ENCODE results near the gene IL12RB2. TPM values are rescaled to one million over a fixed set of nuclear protein-coding genes. Genes with fewer than 3 reads are reported as not detected.
"Not testable (repeated sequence)": the region's sequence is repeated elsewhere in the genome, so short reads cannot be mapped to it uniquely, and the experiment has no call there.

IL12RB2 gene
- total RNA-seq, 1 donor from 2014 or later = 0.43 TPM

- DNase-seq (ENCODE audit: low spot score) (peak; percentile 98), ATAC-seq (peak; percentile 93)
These were observed 122.9 kb downstream of the IL12RB2 start, which contains the start of gene SERBP1 for GRCh38 chr1:67430358-67431155. Gene SERBP1, minus strand, starts transcription at chr1:67430402. Its CDS starts 102 bp downstream, at chr1:67430300.

- no peak for ATAC-seq
- no peak for DNase-seq (ENCODE audit: low spot score)
These were observed 123.6 kb downstream of the IL12RB2 start for GRCh38 chr1:67431156-67431765.

- no peak for DNase-seq (ENCODE audit: low spot score)
- ATAC-seq = no peak
These were observed 124.4 kb downstream of the IL12RB2 start for GRCh38 chr1:67431869-67432578.

DNA sequence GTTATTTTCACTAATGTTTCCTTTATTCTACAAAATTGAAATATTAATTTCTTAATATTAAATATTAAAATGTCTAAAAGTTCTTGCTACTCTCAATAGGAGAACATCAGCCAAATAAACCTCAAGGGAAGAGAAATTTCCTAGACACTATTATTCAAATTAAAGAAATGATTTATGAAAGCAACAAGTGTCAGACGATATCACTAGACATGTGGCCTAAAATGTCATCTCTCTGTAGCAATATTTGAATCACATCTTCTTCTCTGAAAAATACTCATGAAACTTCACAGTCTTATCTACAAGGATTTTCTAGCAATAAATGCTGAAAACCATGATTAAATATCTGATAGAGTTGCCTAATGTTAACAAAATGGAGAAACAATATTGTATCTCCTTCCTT is 125.1 kb downstream of the IL12RB2 start:
- DNase-seq (ENCODE audit: low spot score) = no peak
- ATAC-seq = no peak

- DNase-seq (ENCODE audit: low spot score) (no peak), ATAC-seq (no peak)
These were observed 126.2 kb downstream of the IL12RB2 start for GRCh38 chr1:67433837-67434236.

- DNase-seq (ENCODE audit: low spot score) = no peak
- ATAC-seq = no peak
These were observed 126.8 kb downstream of the IL12RB2 start for GRCh38 chr1:67434491-67434890.

DNA sequence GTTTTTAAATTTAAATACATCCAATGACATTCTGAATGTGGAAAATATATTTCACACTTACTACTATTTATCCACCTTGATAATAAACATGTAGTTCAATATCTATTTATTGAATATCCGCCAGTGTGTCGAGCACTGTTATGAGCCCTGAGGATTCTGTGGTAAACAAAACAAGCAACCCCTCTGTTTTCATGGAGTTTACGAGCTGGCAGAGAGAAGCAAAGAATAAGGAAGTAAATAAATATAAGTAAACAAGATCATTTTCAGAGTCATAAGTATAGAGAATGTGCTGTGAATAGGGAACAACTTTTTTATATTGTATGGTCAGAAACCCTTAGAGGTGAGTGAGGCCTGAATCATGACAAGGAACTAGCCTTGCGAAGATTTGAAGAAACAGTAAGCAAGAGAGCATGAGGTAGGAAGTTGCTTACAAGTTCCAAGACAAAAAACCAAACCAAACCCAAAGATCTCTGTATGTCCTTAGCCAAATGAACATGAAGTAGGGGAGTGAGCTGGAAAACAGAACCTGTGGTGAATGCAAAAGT is 128.9 kb downstream of the IL12RB2 start:
- DNase-seq (ENCODE audit: low spot score) = no peak
- ATAC-seq = no peak

DNA sequence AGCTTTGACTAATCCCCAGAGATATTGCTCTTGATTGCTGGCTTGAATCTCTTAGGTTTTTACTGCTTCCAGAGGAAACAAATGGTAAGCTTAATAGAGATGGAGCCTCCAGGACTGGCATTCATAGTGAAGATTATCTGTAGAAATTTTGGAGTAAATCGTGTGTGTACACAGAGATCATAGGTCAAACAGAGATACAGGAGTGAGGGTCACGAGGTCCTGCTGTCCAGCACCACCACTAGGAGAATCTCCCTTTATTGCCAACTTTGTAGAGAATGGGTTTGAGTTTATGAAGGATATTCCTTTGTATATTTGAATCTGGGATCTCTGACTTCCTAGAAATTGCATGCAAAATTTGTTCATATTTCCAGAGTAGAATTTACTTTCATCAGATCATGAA is 130.3 kb downstream of the IL12RB2 start:
- peak; percentile 41 for ATAC-seq
- no peak for DNase-seq (ENCODE audit: low spot score)

DNA sequence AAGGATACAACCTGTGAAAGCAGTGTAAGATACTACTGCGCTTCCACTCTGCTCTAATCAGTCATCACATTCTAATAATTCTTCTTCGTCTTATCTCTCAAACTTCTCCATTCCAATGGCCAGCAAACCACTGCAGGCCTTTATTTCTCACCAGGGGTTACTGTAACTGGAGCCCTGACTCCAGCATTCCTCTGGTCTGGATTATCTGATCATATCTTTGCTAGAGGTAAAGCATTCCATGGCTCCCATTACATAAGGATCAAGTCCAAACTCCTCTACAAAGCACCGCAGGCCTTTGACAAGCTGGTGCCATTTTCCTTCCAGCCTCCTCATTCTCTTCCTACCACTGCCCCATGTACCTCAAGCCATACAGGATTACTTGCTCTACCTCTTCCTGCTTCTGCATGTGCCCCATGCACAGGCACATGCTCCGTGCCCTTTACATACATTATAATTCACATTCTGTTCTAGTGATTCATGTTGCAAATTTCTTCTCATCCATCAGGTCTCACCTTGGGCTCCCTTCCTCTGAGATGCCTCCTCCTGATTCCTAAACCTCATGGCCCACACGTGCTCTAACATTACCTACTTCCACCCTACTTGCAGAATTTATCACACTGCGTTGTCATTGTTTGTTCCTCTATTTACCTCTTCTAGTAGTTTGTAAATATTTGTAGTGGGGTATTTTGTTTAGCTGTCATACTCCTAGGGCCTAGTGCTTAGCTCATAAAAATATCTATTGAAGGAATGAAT is 131.8 kb downstream of the IL12RB2 start:
- ATAC-seq (no peak), DNase-seq (ENCODE audit: low spot score) (no peak)

- ATAC-seq (no peak), DNase-seq (ENCODE audit: low spot score) (no peak)
These were observed 132.7 kb downstream of the IL12RB2 start for GRCh38 chr1:67440339-67440738.

GRCh38 chr1:67441183-67441582 is 133.5 kb downstream of the IL12RB2 start:
- DNase-seq (ENCODE audit: low spot score) (peak; percentile 57), ATAC-seq (peak; percentile 64)

- ATAC-seq = no peak
- DNase-seq (ENCODE audit: low spot score) = no peak
These were observed 134.1 kb downstream of the IL12RB2 start for GRCh38 chr1:67441739-67442281.

DNA sequence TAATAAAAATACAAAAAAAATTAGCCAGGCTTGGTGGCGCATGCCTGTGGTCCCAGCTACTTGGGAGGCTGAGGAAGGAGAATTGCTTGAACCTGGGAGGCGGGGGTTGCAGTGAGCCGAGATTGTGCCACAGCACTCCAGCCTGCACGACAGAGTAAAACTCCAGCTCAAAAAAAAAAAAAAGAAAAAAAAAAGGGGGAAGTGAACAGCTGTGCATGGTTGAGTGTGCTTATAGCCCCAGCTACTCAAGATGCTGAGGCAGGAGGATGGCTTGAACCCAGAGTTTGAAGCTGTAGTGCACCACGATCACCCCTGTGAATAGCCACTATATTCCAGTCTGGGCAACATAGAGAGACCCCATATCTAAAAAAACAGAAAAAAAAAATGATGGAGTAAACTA is 138.3 kb downstream of the IL12RB2 start:
- ATAC-seq; DNase-seq (ENCODE audit: low spot score): not testable (repeated sequence)

Other genes starting within 250 kb of the IL12RB2 start
- gene C1orf141, start 172.9 kb upstream of the IL12RB2 start, total RNA-seq = not detected
- 0.10 TPM for gene IL23R, start 141.4 kb upstream of the IL12RB2 start, total RNA-seq
- 77.0 TPM for gene SERBP1, start 122.5 kb downstream of the IL12RB2 start, total RNA-seq

Data from left lobe of liver (tissue), 2 donors.